Measurements from ENCODE around the gene HOXA4.

GRCh38 chr7:27092819-27093110 lies 37.8 kb downstream of the HOXA4 start:
- TF ChIP-seq CTCF (IDR thresholded peaks at IDR 0.05): no peak
- TF ChIP-seq POLR2A (IDR thresholded peaks at IDR 0.05): no peak
